CD4-positive, alpha-beta T cell treated with Interleukin-10 for 1 hour (primary cell): Measurements from ENCODE around the gene C12orf76.

ENCODE experiments used
- DNase-seq: peaks from one replicate; pipeline ENCODE4 v3.0.0-alpha.2; 2020

The C12orf76 gene

DNA sequence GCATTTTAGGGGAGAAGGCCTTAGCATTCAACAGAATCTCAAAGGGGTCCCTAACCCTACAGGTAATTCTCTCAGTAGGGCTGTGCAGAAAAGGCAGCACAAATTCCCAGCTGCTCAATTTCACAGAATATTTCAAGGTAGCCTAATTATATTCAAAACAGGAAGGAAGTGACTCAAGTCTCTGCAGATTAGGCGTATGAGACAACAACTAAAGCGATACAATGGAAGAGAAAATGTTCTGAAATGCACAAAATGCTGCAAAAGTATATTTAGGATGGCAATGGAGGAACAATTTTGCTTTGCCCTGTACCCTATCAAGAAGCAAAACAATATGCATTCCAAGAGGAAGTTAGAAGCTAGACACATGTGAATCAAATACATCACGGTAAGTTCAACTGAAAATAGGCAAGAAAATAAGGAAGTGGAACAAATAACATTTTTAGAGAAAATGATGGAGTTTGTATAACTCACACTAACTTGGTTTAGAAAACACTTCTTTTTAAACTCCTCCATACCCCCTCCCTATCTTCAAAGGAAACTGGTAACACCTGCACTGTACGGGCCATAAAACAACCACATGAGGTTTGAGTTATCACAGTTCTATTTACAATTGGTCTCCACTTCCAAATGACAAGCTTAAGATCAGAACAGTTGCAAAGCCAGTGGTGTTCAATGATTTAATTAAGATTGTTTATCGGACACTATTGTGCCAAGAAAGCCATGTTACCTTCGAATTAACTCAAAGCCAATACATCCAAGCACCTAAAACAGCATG lies 53.7 kb downstream of the C12orf76 start:
- peak; percentile 49 for DNase-seq

DNA sequence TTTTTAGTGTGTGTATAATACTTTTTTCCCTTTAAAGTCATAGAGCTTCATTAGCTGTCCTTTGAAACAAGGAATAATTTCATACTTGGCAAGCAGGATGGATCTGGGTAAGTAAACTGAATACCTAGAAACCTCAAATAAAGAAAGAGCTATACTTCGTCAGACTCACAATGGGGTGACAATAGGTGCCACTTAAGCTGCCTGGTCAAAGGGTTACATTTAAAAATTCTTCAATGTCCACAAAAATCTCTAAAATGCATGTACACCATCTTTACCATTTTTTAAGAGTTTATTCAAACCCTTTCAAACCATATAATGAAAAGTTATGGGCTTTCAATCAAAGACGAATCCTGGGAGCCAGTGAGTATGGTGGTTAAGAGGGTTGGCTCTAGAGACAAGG lies 55.2 kb downstream of the C12orf76 start:
- DNase-seq = no peak

GRCh38 chr12:109991586-109991985 lies 56.7 kb downstream of the C12orf76 start:
- DNase-seq = no peak
